Kasumi-1 (cell line): ENCODE results near the gene VBP1.
"Not testable (repeated sequence)": the region's sequence is repeated elsewhere in the genome, so short reads cannot be mapped to it uniquely, and the experiment has no call there.

ENCODE experiments used
- DNase-seq, 2 experiments: peaks; one replicate each; lab custom pipeline; 2025; lab: John Stamatoyannopoulos, UW

The VBP1 gene

DNA sequence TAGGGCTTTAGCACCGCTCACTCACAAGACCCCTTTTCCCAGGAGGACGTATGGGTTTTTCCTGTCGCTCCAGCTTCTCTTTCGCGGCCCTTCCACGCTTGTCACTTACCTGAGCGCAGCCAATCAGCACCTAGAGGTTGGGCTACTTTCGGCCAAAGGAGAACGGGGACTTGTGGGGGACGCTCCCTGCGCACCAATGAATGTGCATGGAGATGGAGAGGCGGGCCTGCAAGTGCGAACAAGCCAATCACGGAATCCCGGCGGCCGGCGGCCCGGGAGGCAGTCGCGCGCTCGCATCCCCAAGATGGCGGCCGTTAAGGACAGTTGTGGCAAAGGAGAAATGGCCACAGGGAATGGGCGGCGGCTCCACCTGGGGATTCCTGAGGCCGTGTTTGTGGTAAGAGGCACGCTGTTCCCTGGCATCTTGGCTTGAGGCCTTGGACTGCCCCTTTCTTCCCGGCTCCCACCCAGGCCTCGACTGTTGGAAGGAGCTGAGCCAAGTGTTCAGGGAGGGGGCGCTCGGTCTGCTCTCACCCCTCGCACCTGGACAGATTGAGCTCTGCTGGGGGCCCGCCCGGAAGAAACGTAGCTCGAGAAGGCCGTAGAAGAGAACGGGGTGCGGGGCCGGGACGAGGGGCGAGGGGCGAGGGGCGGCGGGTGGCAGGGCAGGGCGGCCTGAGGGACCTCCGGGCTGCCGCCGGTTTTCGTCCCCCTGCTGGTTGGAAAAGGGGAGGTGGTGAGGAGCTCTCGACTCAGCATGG, at the start of gene VBP1:
VBP1 (plus strand) TSS at position 282 of the 761 bp plus-strand sequence; CDS start at position 305, 23 bp downstream.
- peak; percentile 88 to 92 for DNase-seq

DNA sequence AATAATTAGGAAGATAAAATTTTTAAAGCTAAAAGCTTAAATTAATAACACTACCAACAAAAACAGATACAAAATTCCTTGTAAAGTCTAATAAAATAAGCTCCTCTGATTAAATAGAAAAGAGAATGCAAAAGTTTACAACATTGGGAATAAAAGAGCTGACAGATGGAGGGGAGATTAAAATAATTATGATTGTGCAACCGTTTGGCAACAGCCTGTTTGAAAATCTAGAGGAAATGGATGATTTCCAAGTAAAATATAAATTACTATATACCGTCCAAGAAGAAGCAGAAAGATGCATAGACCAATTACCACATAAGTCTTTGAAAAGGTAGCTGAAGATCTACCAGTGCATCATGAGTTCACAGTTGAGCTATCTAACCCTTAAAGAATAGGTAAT, 46.4 kb upstream of the VBP1 start:
- DNase-seq, result no peak

GRCh38 chrX:155179346-155179997, 36.8 kb upstream of the VBP1 start:
- DNase-seq, result peak; percentile 7 to 17

GRCh38 chrX:155188786-155189185, 27.5 kb upstream of the VBP1 start:
- peak; percentile 94 to 95 for DNase-seq

- DNase-seq, result no peak
Observed at GRCh38 chrX:155211208-155211607, 5.1 kb upstream of the VBP1 start.

- no peak for DNase-seq
Observed at GRCh38 chrX:155213731-155214130, 2.5 kb upstream of the VBP1 start.

- peak; percentile 40 to 45 for DNase-seq
Observed at GRCh38 chrX:155215443-155216178, 649 bp upstream of the VBP1 start.

DNA sequence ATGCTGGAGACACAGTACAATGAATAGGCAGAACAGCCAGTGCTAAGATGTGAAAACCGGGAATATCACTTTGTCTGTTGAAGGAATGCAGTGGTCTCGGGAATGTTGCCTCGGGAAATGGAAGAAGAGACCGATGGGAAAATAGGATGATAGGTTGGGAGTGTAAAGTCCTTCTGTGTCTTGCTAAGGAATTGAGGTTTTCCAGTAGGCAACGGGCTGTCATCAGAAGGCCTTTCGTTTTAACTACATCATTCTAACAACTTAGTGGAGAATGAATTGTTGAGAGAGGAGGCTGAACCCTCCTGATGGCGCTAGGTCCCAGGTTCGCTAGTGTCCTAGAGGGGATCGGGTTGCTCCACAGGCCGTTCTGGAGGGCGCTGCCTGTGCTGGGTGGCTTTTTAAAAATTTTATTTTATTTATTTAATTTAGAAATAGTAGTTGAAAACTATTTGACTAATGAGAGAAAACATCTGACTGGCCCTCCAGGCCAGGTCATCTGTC, 730 bp downstream of the VBP1 start:
- DNase-seq, result no peak

DNA sequence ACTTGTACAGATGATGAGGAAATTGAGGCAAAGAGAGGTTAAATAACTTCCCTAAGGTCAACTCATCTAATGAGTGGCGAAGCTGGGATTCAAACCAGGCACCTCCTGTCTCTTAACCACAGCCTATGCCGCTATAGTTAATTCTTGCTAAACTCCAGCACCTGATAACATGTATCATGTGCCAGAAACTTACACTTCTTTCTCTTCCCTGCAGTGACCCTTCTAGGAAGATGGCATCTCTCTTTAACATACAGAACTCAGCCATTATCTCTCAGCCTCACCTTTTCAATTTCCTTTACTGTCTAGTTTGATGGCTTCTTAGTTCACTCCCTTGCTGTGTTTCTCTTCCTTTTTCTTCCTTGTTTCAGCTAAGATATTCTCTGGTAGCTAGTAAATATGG, 2.5 kb downstream of the VBP1 start:
- no peak for DNase-seq

DNA sequence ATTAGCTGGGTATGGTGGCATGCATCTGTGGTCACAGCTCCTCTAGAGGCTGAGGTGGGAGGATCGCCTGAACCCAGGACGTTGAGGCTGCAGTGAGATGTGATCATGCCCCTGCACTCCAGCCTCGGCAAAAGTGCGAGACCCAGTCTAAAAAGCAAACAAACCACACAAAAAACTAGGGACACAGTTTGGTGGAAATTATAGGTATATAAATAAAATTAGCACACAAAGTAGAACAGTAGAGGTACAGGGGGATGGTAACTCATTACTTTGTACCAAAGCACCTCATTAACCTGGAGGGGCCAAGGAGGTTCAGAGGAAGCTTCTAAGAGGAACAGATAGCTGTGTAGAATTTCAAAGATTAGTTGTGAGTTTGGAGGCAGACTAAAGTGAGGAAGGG, 5.1 kb downstream of the VBP1 start:
- DNase-seq, result no peak

GRCh38 chrX:155223746-155224145, 7.5 kb downstream of the VBP1 start:
- DNase-seq, result not testable (repeated sequence)

GRCh38 chrX:155225774-155226173, 9.5 kb downstream of the VBP1 start:
- DNase-seq, result no peak

GRCh38 chrX:155231163-155231562, 14.9 kb downstream of the VBP1 start:
- no peak for DNase-seq

- no peak for DNase-seq
Observed at GRCh38 chrX:155235891-155236290, 19.6 kb downstream of the VBP1 start.

GRCh38 chrX:155237719-155238118, 21.5 kb downstream of the VBP1 start:
- no peak for DNase-seq

DNA sequence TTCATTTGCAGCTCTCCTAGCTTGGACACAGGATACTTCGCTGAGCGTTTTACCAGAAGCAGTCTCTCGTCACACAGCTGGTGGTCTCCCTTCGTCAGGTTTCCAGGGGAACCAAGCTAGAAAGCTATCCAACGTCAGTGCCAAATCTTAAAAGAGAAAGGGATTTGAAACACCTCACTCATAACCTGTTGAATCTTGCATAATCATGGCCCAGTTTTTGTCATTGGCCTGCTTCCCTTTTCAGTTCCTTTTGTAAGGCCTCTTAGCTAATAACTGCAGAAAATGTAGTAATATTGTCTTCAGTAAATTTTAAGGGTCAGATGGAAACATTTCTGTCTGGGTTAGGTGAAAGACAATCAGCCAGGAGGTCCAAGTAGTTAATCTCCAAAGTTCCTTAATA, 26.0 kb downstream of the VBP1 start:
- no peak for DNase-seq

DNA sequence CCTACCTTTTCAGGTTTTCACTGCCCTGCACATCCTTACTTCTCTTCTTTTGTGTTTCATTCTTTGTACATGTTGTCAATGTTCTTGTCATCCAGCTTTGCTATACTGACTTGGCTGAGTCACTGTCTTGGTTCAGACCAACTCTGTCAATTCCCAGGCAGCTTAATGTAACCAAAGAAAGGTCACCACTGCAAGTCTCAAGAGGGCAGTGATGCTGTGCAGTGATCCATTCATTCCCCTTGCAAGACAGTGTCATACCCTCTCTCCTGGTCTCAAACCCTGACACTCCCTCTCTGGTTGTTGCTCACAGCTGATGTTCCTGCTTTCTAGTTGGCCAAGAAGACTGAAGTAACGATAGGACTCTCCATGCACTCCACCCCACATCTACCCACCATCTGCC, 30.5 kb downstream of the VBP1 start:
- DNase-seq, result no peak

DNA sequence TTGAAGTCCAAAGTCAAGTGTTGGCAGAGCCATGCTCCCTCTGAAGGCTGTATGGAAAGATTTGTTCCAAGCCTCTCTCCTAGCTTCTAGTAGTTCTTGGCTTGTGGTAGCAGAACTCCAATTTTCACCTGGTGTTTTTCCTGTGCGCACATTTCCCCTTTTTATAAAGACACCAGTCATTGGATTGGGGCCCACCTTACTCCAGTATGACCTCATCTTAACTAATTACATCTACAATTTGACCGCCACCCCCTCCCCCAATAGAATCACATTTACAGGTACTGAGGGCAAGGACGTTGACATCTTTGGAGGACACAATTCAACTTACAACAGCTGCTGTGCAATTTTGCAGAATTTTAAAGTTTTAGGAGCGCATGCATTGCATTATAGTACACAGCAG, 31.2 kb downstream of the VBP1 start:
- DNase-seq, result no peak

DNA sequence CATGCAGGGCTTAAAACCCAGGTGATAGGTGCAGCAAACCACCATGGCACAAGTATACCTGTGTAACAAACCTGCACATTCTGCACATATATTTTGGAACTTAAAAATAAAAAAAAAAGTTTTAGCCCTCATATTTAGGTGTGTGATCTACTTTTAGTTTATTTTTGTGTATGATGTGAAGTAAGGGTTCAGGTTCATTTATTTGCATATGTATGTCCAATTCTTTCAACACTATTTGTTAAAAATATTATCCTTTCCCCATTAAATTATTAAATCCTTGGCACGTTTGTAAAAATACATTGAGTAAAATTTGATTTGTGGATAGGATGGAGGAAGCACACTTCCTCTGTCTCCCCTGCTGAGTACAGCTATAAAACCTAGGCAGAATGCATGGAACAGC, 35.1 kb downstream of the VBP1 start:
- no peak for DNase-seq

GRCh38 chrX:155259752-155260151, 43.5 kb downstream of the VBP1 start:
- no peak for DNase-seq

DNA sequence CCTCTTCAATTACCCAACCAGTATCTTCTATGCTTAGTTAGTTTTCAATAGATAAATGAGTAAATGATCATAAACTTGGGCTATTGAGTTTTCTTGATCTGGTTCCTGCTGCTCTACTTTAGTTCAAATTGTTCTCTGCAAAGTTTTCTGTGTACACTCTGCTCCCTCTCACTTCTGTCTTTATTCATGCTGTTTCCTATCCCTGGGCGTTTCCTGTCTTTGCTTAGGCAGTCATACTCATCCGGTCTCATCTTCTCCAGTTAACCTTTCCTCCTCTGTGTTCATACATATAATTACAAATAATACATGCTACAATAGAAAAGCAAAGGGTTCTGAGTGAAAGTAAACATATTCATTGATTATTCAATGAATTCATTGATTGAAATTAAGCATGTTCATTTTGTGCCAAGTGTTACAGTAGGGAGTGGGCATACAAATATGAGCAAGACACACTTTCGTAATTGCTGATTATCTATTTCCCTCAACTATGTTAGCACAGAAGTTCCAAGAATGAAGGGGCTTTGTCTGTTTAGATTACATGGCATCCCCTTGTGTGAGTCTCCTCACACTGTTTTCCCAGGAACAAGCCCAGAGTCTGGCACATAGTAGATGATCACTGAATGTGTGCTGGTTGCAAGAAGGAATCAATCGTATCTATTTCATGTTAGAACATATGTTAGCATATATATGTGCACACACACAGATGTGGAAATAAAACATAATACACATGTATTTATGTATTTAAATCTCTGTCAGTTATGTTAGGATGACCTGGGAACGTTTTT, 46.9 kb downstream of the VBP1 start:
- DNase-seq, result peak; percentile 2 to 3
